ENCODE data around the gene DLST.

GRCh38 chr14:74868739-74869138 lies 13.0 kb upstream of the DLST start:
- TF ChIP-seq CTCF (conservative IDR thresholded peaks at IDR 0.05; ENCODE audit: low read depth, low read length): no peak
- TF ChIP-seq EZH2 (IDR thresholded peaks at IDR 0.05; ENCODE audit: borderline replicate concordance, low read depth, low read length, poor library complexity, severe bottlenecking): no peak

Data from A673 (cell line).